GM12878 (cell line): Measurements from ENCODE around the gene SMARCD2. TPM values are rescaled to one million over a fixed set of nuclear protein-coding genes. Genes with fewer than 3 reads are reported as not detected.
"Not testable (repeated sequence)": the region's sequence is repeated elsewhere in the genome, so short reads cannot be mapped to it uniquely, and the experiment has no call there.

Experiments used
- ATAC-seq: fragments of 200-7000 bp; cut with Tn5 transposase; 3 replicates; pipeline ENCODE4 v1.9.1; 2020; ENCODE audit warnings: mild to moderate bottlenecking, moderate library complexity
- BruUV-seq: library from RNA; stranded (reverse); fragments of 400-500 nt; replicated peaks from 2 replicates; lab custom pipeline; 2021; lab: Mats Ljungman, UMichigan
- CTCF ChIA-PET: fragments of 300-600 bp; sonication (Branson Sonifier 250); formaldehyde crosslinking; extraction: SDS; loops from one replicate; lab custom pipeline; 2021; ENCODE audit warnings: inconsistent platforms; lab: Yijun Ruan, JAX
- POLR2A ChIA-PET: fragments of 350-600 bp; formaldehyde crosslinking; extraction: SDS; loops from one replicate; lab custom pipeline; 2021; ENCODE audit warnings: inconsistent platforms; lab: Charles Lee
- RAD21 ChIA-PET: fragments of 300-600 bp; sonication (Branson Sonifier 250); formaldehyde crosslinking; loops from one replicate; lab custom pipeline; 2023; ENCODE audit warnings: antibody characterized with exemption; ENCODE audit not compliant: unreplicated experiment; lab: Charles Lee
- SMC1A ChIA-PET: fragments of 300-600 bp; sonication (Branson Sonifier 250); formaldehyde crosslinking; loops from one replicate; lab custom pipeline; 2023; ENCODE audit not compliant: unreplicated experiment, uncharacterized antibody; lab: Charles Lee
- DNase-seq: peaks from one replicate; pipeline ENCODE4 v3.0.0-alpha.2; 2011; ENCODE audit warnings: low read depth, low spot score
- FAIRE-seq: peaks from 3 replicates; lab custom pipeline; 2011; peaks lifted over from hg19 to GRCh38; lab: Jason Lieb, UNC
- H2AFZ ChIP-seq: 2 replicates; pipeline ENCODE4 v1.6.0; 2011; ENCODE audit warnings: low read depth, low read length, control low read depth; ENCODE audit not compliant: control insufficient read depth
- H3K27ac ChIP-seq: 2 replicates; pipeline ENCODE4 v1.5.1; 2011; ENCODE audit warnings: control low read depth; ENCODE audit not compliant: control insufficient read depth, insufficient read depth
- H3K27me3 ChIP-seq, 2 experiments: replicated peaks in 1 of 2; 2 replicates each; pipeline versions ENCODE4 v1.6.0 to v1.6.1; 2011; ENCODE audit warnings: low read length in 1 of 2; ENCODE audit not compliant: control insufficient read depth in 2 of 2, insufficient read depth in 2 of 2
- H3K36me3 ChIP-seq, 2 experiments: 2 replicates each; pipeline ENCODE4 v1.5.1; 2011; ENCODE audit warnings: low read length in 1 of 2; ENCODE audit not compliant: control insufficient read depth in 2 of 2, insufficient read depth in 2 of 2
- H3K4me1 ChIP-seq: 2 replicates; pipeline ENCODE4 v1.6.1; 2011; ENCODE audit warnings: mild to moderate bottlenecking, low read length, moderate library complexity, mixed read lengths; ENCODE audit not compliant: control insufficient read depth, insufficient read depth
- H3K4me2 ChIP-seq: 2 replicates; pipeline ENCODE4 v1.6.0; 2011; ENCODE audit warnings: control low read depth; ENCODE audit not compliant: control insufficient read depth, insufficient read depth
- H3K4me3 ChIP-seq: fragments of 200-600 bp; sonication (generic); 2 replicates; pipeline ENCODE4 v1.5.1; 2016
- H3K79me2 ChIP-seq: 2 replicates; pipeline ENCODE4 v1.6.0; 2011; ENCODE audit warnings: low read length; ENCODE audit not compliant: control insufficient read depth, insufficient read depth
- H3K9ac ChIP-seq: 2 replicates; pipeline ENCODE4 v1.8.0; 2011; ENCODE audit warnings: low read length, control low read depth, mixed read lengths; ENCODE audit not compliant: control insufficient read depth, insufficient read depth
- H3K9me3 ChIP-seq: replicated peaks from 3 replicates; pipeline ENCODE4 v1.5.1; 2011; ENCODE audit warnings: mild to moderate bottlenecking, low read length; ENCODE audit not compliant: control insufficient read depth, insufficient read depth
- H4K20me1 ChIP-seq: 2 replicates; pipeline ENCODE4 v1.6.0; 2011; ENCODE audit not compliant: control insufficient read depth, insufficient read depth
- ASH2L ChIP-seq: fragments of 300-600, 200-600 bp; sonication (generic); IDR thresholded peaks from 2 replicates; pipeline ENCODE4 v1.6.1; 2017; ENCODE audit warnings: low read depth, mild to moderate bottlenecking, borderline replicate concordance
- BMI1 ChIP-seq: fragments of 450-650 bp; IDR thresholded peaks from 2 replicates; pipeline ENCODE4 v1.6.1; 2016; ENCODE audit warnings: mild to moderate bottlenecking, moderate library complexity, borderline replicate concordance
- FOS ChIP-seq: IDR thresholded peaks from 3 replicates; pipeline ENCODE4 v1.6.1; 2011; ENCODE audit warnings: borderline replicate concordance; ENCODE audit not compliant: insufficient read length; ENCODE audit errors: extremely low read depth
- FOXK2 ChIP-seq: fragments of 450-650 bp; IDR thresholded peaks from 2 replicates; pipeline ENCODE4 v1.6.1; 2017; ENCODE audit warnings: mild to moderate bottlenecking, moderate library complexity
- HDAC2 ChIP-seq: fragments of 200-600 bp; sonication (generic); IDR thresholded peaks from 2 replicates; pipeline ENCODE4 v1.6.1; 2017
- MXI1 ChIP-seq: fragments of 150-350 bp; IDR thresholded peaks from 2 replicates; pipeline ENCODE4 v1.6.1; 2011; ENCODE audit warnings: low read depth, mild to moderate bottlenecking, inconsistent platforms, low read length, improper control_type of control experiment
- MYB ChIP-seq: fragments of 150-350 bp; IDR thresholded peaks from 2 replicates; pipeline ENCODE4 v1.6.1; 2014; ENCODE audit warnings: mild to moderate bottlenecking, low read depth, low read length, borderline replicate concordance
- MYC ChIP-seq: IDR thresholded peaks from 2 replicates; pipeline ENCODE4 v1.6.1; 2011; ENCODE audit warnings: mild to moderate bottlenecking, low read length, moderate library complexity, inconsistent platforms; ENCODE audit not compliant: insufficient read depth, insufficient replicate concordance, insufficient read length, severe bottlenecking
- NR2C2 ChIP-seq: IDR thresholded peaks from 2 replicates; pipeline ENCODE4 v1.6.1; 2011; ENCODE audit warnings: borderline replicate concordance, low read depth; ENCODE audit not compliant: control insufficient read depth, insufficient read length
- POU2F2 ChIP-seq: IDR thresholded peaks from 3 replicates; pipeline ENCODE4 v1.6.1; 2011; ENCODE audit warnings: low read depth, mild to moderate bottlenecking, low read length, borderline replicate concordance
- SMC3 ChIP-seq: IDR thresholded peaks from 2 replicates; pipeline ENCODE4 v1.6.1; 2011; ENCODE audit warnings: low read length, improper control_type of control experiment, borderline replicate concordance
- SREBF2 ChIP-seq: IDR thresholded peaks from 2 replicates; pipeline ENCODE4 v1.6.1; 2012; ENCODE audit warnings: mild to moderate bottlenecking, low read length
- ZZZ3 ChIP-seq: IDR thresholded peaks from 2 replicates; pipeline ENCODE4 v1.6.1; 2011; ENCODE audit warnings: low read depth; ENCODE audit not compliant: control insufficient read depth, insufficient read length
- WGBS: methylation state at CpG from one replicate; pipeline ENCODE4 v1.1.6; 2016; ENCODE audit warnings: low lambda C conversion rate; ENCODE audit not compliant: insufficient replicate concordance, insufficient coverage; ENCODE audit errors: missing lambda C conversion rate; 5-methylcytosine and 5-hydroxymethylcytosine counted together
- in situ Hi-C: fragments of 300-500 bp; cut with MboI; formaldehyde crosslinking; loops from 9 replicates; pipeline ENCODE4 v1.14.3; 2018; ENCODE audit warnings: mixed read lengths
- intact Hi-C: fragments of 100-400 bp; cut with micrococcal nuclease; formaldehyde crosslinking; loops from one replicate; pipeline ENCODE4 v1.14.2; 2022; ENCODE audit not compliant: unreplicated experiment
- polyA plus RNA-seq, 11 experiments: library from polyadenylated mRNA; depleted of rRNA in 4 of 11; unstranded in 6 of 11; stranded (reverse) in 5 of 11; fragments of >200 nt; fragmentation: Nextera tagmentation in 4 of 11; fragmentation: Illumina TruSeq in 1 of 11; extraction: Ambion mirVana in 4 of 11; extraction: Trizol in 1 of 11; gene quantifications; 1 replicate in 1 of 11; 2 replicates in 10 of 11; pipeline versions ENCODE4 v1.2.1 to v1.2.3, GENCODE V29; 2011 to 2016; ENCODE audit warnings: inconsistent platforms in 2 of 11, missing spikeins in 2 of 11, low read depth in 1 of 11
- total RNA-seq, 4 experiments: library from RNA; depleted of rRNA in 3 of 4; stranded (reverse); fragments of >200 nt in 3 of 4; fragmentation: Illumina TruSeq in 1 of 4; extraction: Trizol in 1 of 4; gene quantifications; 2 replicates each; pipeline versions ENCODE4 v1.2.1 to v1.2.3, GENCODE V29; 2013 to 2021
- TF ChIP-seq, protein P1 (sequence below): fragments of 450-650 bp; formaldehyde crosslinking; IDR thresholded peaks from 2 replicates; pipeline ENCODE4 v1.4.0; 2020; ENCODE audit warnings: mild to moderate bottlenecking, moderate library complexity

The SMARCD2 gene
- total and polyA plus RNA-seq, 10 of the 15 experiments (the other 5 are each of a cell fraction or from before 2014, with no cell fraction given) = 2.4 to 111 (median 63.6) TPM

GRCh38 chr17:63881337-63881736 lies 38.9 kb upstream of the SMARCD2 start:
- RAD21 ChIA-PET, H3K4me3 ChIP-seq, H3K79me2 ChIP-seq, H3K27ac ChIP-seq, H4K20me1 ChIP-seq, H3K4me1 ChIP-seq, ATAC-seq, DNase-seq, H3K27me3 ChIP-seq, H3K4me2 ChIP-seq, H2AFZ ChIP-seq, in situ Hi-C loops, H3K9ac ChIP-seq, H3K36me3 ChIP-seq, intact Hi-C loops, H3K9me3 ChIP-seq, BruUV-seq, FAIRE-seq, POLR2A ChIA-PET: not testable (repeated sequence)
- WGBS = 59% methylated on average over 11 of the region's 11 CpGs
- ChIA-PET SMC1A (interaction anchor here (0.6 kb wide), 1 partner anchor 46 kb away, joined by 3 read pairs; no protein-coding TSS in a partner anchor), CTCF (interaction anchor here (0.7 to 3.8 kb wide), 8 partner anchors 8 to 145 kb away, joined by 3 to 20 read pairs (median 4); partner anchors contain the start of gene DDX42)

DNA sequence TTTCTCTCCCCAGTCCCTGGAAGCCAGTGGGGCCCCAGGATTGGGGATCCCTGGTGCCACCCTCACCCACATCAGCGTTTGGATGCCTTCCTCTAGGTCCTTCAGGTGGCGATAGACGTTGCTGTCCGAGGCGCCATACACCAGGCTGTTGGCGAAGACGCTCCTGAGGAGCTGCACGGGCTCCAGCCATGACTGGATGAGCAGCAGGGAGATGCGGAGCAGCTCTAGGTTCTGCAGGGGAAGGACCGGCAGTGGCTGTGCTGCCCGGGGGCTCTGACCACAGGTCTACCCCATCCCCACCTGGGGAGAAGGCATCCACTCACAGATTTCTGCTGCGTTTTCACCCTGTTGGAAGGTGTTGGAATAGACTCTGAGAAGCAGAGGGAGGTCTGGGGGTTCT lies 38.2 kb upstream of the SMARCD2 start:
- Histone ChIP-seq H3K4me1 (no peaks in the 10 kb centered on the region), H3K79me2 (no peaks in the 10 kb centered on the region), H3K9me3 (no peaks in the 10 kb centered on the region), H3K36me3 (no peaks in the 10 kb centered on the region), H4K20me1 (no peaks in the 10 kb centered on the region), H3K9ac (no peak overlapping the region), H3K4me2 (no peak overlapping the region), H3K27me3 (no peaks in the 10 kb centered on the region), H2AFZ (no peak overlapping the region), H3K4me3 (no peak overlapping the region), H3K27ac (no peak overlapping the region)
- no TSS peak for BruUV-seq
- FAIRE-seq (no peak), DNase-seq (no peak), ATAC-seq (no peak)
- ChIA-PET CTCF (interaction anchor here (0.7 to 3.8 kb wide), 7 partner anchors 9 to 146 kb away, joined by 3 to 20 read pairs (median 5); partner anchors contain the start of gene DDX42), RAD21 (no interaction called here), POLR2A (no interaction called here), SMC1A (interaction anchor here (0.6 kb wide), 1 partner anchor 46 kb away, joined by 3 read pairs; no protein-coding TSS in a partner anchor)
- in situ Hi-C loops = no loop called here
- WGBS = 67% methylated on average over 12 of the region's 12 CpGs
- intact Hi-C loops = no loop called here
- TF ChIP-seq POU2F2 (no peak), FOS (no peak), MYB (no peak), MXI1 (no peak), BMI1 (no peak), ASH2L (no peak), SMC3 (no peak), HDAC2 (no peak), ZZZ3 (no peak), NR2C2 (no peak), MYC (no peak), SREBF2 (no peak), FOXK2 (no peak)
- TF ChIP-seq, protein P1, sequence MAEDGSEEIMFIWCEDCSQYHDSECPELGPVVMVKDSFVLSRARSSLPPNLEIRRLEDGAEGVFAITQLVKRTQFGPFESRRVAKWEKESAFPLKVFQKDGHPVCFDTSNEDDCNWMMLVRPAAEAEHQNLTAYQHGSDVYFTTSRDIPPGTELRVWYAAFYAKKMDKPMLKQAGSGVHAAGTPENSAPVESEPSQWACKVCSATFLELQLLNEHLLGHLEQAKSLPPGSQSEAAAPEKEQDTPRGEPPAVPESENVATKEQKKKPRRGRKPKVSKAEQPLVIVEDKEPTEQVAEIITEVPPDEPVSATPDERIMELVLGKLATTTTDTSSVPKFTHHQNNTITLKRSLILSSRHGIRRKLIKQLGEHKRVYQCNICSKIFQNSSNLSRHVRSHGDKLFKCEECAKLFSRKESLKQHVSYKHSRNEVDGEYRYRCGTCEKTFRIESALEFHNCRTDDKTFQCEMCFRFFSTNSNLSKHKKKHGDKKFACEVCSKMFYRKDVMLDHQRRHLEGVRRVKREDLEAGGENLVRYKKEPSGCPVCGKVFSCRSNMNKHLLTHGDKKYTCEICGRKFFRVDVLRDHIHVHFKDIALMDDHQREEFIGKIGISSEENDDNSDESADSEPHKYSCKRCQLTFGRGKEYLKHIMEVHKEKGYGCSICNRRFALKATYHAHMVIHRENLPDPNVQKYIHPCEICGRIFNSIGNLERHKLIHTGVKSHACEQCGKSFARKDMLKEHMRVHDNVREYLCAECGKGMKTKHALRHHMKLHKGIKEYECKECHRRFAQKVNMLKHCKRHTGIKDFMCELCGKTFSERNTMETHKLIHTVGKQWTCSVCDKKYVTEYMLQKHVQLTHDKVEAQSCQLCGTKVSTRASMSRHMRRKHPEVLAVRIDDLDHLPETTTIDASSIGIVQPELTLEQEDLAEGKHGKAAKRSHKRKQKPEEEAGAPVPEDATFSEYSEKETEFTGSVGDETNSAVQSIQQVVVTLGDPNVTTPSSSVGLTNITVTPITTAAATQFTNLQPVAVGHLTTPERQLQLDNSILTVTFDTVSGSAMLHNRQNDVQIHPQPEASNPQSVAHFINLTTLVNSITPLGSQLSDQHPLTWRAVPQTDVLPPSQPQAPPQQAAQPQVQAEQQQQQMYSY = no peak
- TF ChIP-seq, all 136 proteins: peak for 0
